HCT116 (cell line): ENCODE results near the gene PSPC1. TPM values are rescaled to one million over a fixed set of nuclear protein-coding genes. Genes with fewer than 3 reads are reported as not detected.

Source experiments
- ATAC-seq: fragments of 200-7000 bp; cut with Tn5 transposase; 2 replicates; pipeline ENCODE4 v1.9.1; 2020; ENCODE audit warnings: mild to moderate bottlenecking, moderate library complexity
- BruUV-seq: library from RNA; stranded (reverse); fragments of 400-500 nt; replicated peaks from 2 replicates; lab custom pipeline; 2021; lab: Mats Ljungman, UMichigan
- CTCF ChIA-PET: fragments of 300-600 bp; sonication (Branson Sonifier 250); formaldehyde crosslinking; loops from one replicate; lab custom pipeline; 2021; ENCODE audit warnings: antibody characterized with exemption; lab: Charles Lee
- POLR2A ChIA-PET: fragments of 300-600, 350-600 bp; sonication (Branson Sonifier 250); formaldehyde crosslinking; loops from one replicate; lab custom pipeline; 2021; ENCODE audit warnings: antibody characterized with exemption; lab: Charles Lee
- RAD21 ChIA-PET, 2 experiments: fragments of 300-600 bp; sonication (Branson Sonifier 250); formaldehyde crosslinking; loops; one replicate each; lab custom pipeline; 2023; ENCODE audit warnings: low total read pairs in 2 of 2; ENCODE audit not compliant: uncharacterized antibody in 2 of 2, unreplicated experiment in 2 of 2, low non-redundant PET in 1 of 2; lab: Charles Lee
- DNase-seq: peaks from one replicate; pipeline ENCODE4 v3.0.0-alpha.2; 2010; ENCODE audit warnings: low read depth, low spot score
- H2AFZ ChIP-seq: fragments of 200-600 bp; shearing (Covaris generic), sonication (generic); 2 replicates; pipeline ENCODE4 v1.6.1; 2017; ENCODE audit warnings: low read depth, mixed run types, mixed read lengths, antibody characterized with exemption, low read length; ENCODE audit not compliant: poor library complexity, severe bottlenecking
- H3K27ac ChIP-seq: 2 replicates; pipeline ENCODE4 v1.5.1; 2012; ENCODE audit warnings: low read depth, low read length
- H3K27me3 ChIP-seq: fragments of 200-600 bp; sonication (generic); 2 replicates; pipeline ENCODE4 v1.6.1; 2016; ENCODE audit warnings: mixed run types, low read length, mixed read lengths; ENCODE audit not compliant: insufficient read depth
- H3K36me3 ChIP-seq, 2 experiments: fragments of 200-500 bp in 1 of 2; fragments of 200-600 bp in 1 of 2; sonication (Bioruptor generic) in 1 of 2; sonication (generic) in 1 of 2; 2 replicates each; pipeline versions ENCODE4 v1.5.1 to v1.6.1; 2014 to 2016; ENCODE audit warnings: low read length in 2 of 2, inconsistent platforms in 1 of 2, mixed read lengths in 1 of 2, mixed run types in 1 of 2; ENCODE audit not compliant: insufficient read depth in 2 of 2, control insufficient read depth in 1 of 2
- H3K4me1 ChIP-seq, 2 experiments: fragments of 200-600 bp in 1 of 2; sonication (generic) in 1 of 2; 2 replicates each; pipeline versions ENCODE4 v1.5.1 to v1.6.1; 2012 to 2017; ENCODE audit warnings: low read length in 2 of 2, inconsistent platforms in 1 of 2, mild to moderate bottlenecking in 1 of 2, mixed read lengths in 1 of 2, mixed run types in 1 of 2, moderate library complexity in 1 of 2; ENCODE audit not compliant: insufficient read depth in 2 of 2, control insufficient read depth in 1 of 2
- H3K4me2 ChIP-seq: fragments of 200-600 bp; sonication (generic); 2 replicates; pipeline ENCODE4 v1.6.1; 2017; ENCODE audit warnings: mixed run types, low read length, mixed read lengths
- H3K4me3 ChIP-seq, 2 experiments: fragments of 200-600 bp in 1 of 2; sonication (generic) in 1 of 2; replicated peaks in 1 of 2; 2 replicates each; pipeline ENCODE4 v1.5.1; 2011 to 2016; ENCODE audit warnings: low read length in 2 of 2, control low read depth in 1 of 2, low read depth in 1 of 2, mild to moderate bottlenecking in 1 of 2, mixed read lengths in 1 of 2, mixed run types in 1 of 2
- H3K79me2 ChIP-seq: fragments of 200-600 bp; sonication (generic); 2 replicates; pipeline ENCODE4 v1.6.1; 2017; ENCODE audit warnings: mild to moderate bottlenecking, mixed run types, low read length, moderate library complexity, mixed read lengths; ENCODE audit not compliant: insufficient read depth
- H3K9ac ChIP-seq: fragments of 200-600 bp; sonication (generic); 2 replicates; pipeline ENCODE4 v1.6.1; 2016; ENCODE audit warnings: low read length, mixed read lengths
- H3K9me2 ChIP-seq: fragments of 200-600 bp; sonication (generic), shearing (Covaris generic); 2 replicates; pipeline ENCODE4 v1.6.1; 2017; ENCODE audit warnings: mixed run types, mild to moderate bottlenecking, moderate library complexity; ENCODE audit not compliant: insufficient read depth
- H3K9me3 ChIP-seq, 2 experiments: fragments of 200-500 bp in 1 of 2; fragments of 200-600 bp in 1 of 2; sonication (Bioruptor generic) in 1 of 2; sonication (generic) in 1 of 2; 2 replicates each; pipeline ENCODE4 v1.6.1; 2014 to 2017; ENCODE audit warnings: low read length in 2 of 2, mixed read lengths in 2 of 2, inconsistent platforms in 1 of 2, low read depth in 1 of 2, mild to moderate bottlenecking in 1 of 2, mixed run types in 1 of 2, moderate library complexity in 1 of 2; ENCODE audit not compliant: control insufficient read depth in 1 of 2, insufficient read depth in 1 of 2
- H4K20me1 ChIP-seq: fragments of 200-600 bp; sonication (generic), shearing (Covaris generic); 2 replicates; pipeline ENCODE4 v1.6.1; 2017; ENCODE audit warnings: mixed run types, mild to moderate bottlenecking, moderate library complexity; ENCODE audit not compliant: insufficient read depth
- EZH2phosphoT487 ChIP-seq: fragments of 200-600 bp; IDR thresholded peaks from 2 replicates; pipeline ENCODE4 v1.6.1; 2018; ENCODE audit warnings: antibody characterized with exemption, borderline replicate concordance
- POLR2AphosphoS5 ChIP-seq: IDR thresholded peaks from 2 replicates; pipeline ENCODE4 v1.6.1; 2011; ENCODE audit warnings: mild to moderate bottlenecking, low read depth, low read length, moderate library complexity
- RAD21 ChIP-seq: IDR thresholded peaks from 2 replicates; pipeline ENCODE4 v1.6.1; 2012; ENCODE audit warnings: low read depth, mild to moderate bottlenecking
- SP1 ChIP-seq: IDR thresholded peaks from 2 replicates; pipeline ENCODE4 v1.6.1; 2012; ENCODE audit warnings: low read depth
- ZFX ChIP-seq: fragments of 450-650 bp; IDR thresholded peaks from 2 replicates; pipeline ENCODE4 v1.6.1; 2017
- intact Hi-C: fragments of 100-400 bp; cut with micrococcal nuclease; formaldehyde crosslinking; loops from 2 replicates; pipeline ENCODE4 v1.10.0; 2022
- total RNA-seq: library from RNA; stranded (reverse); gene quantifications from one replicate; pipeline ENCODE4 v1.2.1, GENCODE V29; 2021; ENCODE audit not compliant: unreplicated experiment

Gene PSPC1
- total RNA-seq, 1 experiment from 2014 or later = 57.7 TPM

DNA sequence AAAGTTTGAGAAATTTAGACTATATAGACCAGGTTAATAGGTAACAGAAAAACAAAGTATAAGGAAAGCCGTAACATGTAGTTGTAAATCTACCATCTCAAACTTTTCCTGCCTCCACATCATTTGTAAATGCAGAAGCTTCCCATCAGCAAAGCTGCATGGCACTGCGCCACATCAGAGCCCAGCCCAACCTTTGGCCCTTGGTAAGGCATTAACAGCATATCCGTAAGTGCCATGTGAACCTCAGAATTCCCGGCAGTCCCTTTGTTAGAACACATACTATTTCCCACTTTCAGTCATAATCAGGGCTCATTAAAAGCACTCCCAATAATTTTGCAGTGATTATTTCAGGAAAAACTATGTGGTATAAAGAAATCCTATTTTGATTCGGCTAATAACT is 97.7 kb downstream of the PSPC1 start:
- BruUV-seq = no TSS peak
- Histone ChIP-seq H3K4me1 (no peaks in the 10 kb centered on the region), H3K4me2 (no peak overlapping the region), H3K27ac (no peak overlapping the region), H3K27me3 (no peaks in the 10 kb centered on the region), H3K36me3 (0 out of 4 replicates have a peak, but pooled peaks cover 0 to 3% of the 10 kb centered on the region in 2 experiments), H3K4me3 (no peak overlapping the region), H2AFZ (no peak overlapping the region), H3K9me3 (no peaks in the 10 kb centered on the region), H3K79me2 (peaks cover 29% of the 10 kb centered on the region), H3K9me2 (no peaks in the 10 kb centered on the region), H3K9ac (no peak overlapping the region), H4K20me1 (peaks cover 6% of the 10 kb centered on the region; the same call in 1 of the 2 replicates)
- intact Hi-C loops = no loop called here
- TF ChIP-seq ZFX (no peak), POLR2AphosphoS5 (no peak), EZH2phosphoT487 (no peak)
- CTCF ChIA-PET = no interaction called here
- POLR2A ChIA-PET = no interaction called here
- RAD21 ChIA-PET = no interaction called here
- ATAC-seq = no peak
- DNase-seq = no peak

DNA sequence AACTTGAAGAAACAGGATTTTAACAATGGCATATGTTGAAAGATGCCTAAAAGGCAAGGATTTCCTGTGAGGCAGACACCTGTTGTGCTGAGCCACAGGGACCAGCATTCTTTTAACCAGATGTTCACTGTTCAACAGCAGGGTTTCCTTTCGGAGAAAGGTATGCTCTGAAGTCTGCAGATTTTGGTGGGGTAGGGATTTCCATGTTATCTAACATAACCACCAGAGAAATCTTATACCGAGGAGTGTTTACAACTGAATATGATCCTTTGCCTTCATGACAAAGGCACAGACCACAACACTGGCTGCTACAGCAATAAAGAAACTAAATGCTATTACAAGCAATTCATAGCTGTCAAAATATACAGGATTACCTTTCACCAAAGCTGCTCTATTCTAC is 101.2 kb downstream of the PSPC1 start:
- ChIA-PET RAD21 (no interaction called here), POLR2A (no interaction called here), CTCF (no interaction called here)
- Histone ChIP-seq H3K4me1 (no peaks in the 10 kb centered on the region), H4K20me1 (peaks cover 6% of the 10 kb centered on the region; the same call in 1 of the 2 replicates), H3K9me3 (no peaks in the 10 kb centered on the region), H2AFZ (no peak overlapping the region), H3K27ac (no peak overlapping the region), H3K27me3 (no peaks in the 10 kb centered on the region), H3K9me2 (no peaks in the 10 kb centered on the region), H3K4me2 (no peak overlapping the region), H3K36me3 (peaks cover 0 to 7% of the 10 kb centered on the region in 2 experiments; a peak in 2 of 4 replicates), H3K79me2 (peaks cover 27% of the 10 kb centered on the region), H3K4me3 (no peak overlapping the region), H3K9ac (no peak overlapping the region)
- ATAC-seq = no peak
- intact Hi-C loops = loop anchor here (2.0 kb wide), 1 partner anchor 21 kb away; no protein-coding TSS in a partner anchor
- BruUV-seq = no TSS peak
- DNase-seq = no peak
- TF ChIP-seq SP1 = no peak
- TF ChIP-seq RAD21 = no peak
